Skin of body (tissue), 2 donors: Measurements from ENCODE around the gene UBXN7. TPM values are rescaled to one million over a fixed set of nuclear protein-coding genes. Genes with fewer than 3 reads are reported as not detected.
A peak's percentile ranks its signal among the peaks of the same experiment; 100 is the strongest.
"Not testable (repeated sequence)": the region's sequence is repeated elsewhere in the genome, so short reads cannot be mapped to it uniquely, and the experiment has no call there.

Experiments used
- DNase-seq: peaks from one replicate; lab custom pipeline; 2025; lab: John Stamatoyannopoulos, UW
- total RNA-seq: library from RNA; depleted of rRNA; stranded (reverse); fragments of >200 nt; gene quantifications from one replicate; pipeline ENCODE4 v1.2.3, GENCODE V29; 2014

The UBXN7 gene
- total RNA-seq, result 29.8 TPM

DNA sequence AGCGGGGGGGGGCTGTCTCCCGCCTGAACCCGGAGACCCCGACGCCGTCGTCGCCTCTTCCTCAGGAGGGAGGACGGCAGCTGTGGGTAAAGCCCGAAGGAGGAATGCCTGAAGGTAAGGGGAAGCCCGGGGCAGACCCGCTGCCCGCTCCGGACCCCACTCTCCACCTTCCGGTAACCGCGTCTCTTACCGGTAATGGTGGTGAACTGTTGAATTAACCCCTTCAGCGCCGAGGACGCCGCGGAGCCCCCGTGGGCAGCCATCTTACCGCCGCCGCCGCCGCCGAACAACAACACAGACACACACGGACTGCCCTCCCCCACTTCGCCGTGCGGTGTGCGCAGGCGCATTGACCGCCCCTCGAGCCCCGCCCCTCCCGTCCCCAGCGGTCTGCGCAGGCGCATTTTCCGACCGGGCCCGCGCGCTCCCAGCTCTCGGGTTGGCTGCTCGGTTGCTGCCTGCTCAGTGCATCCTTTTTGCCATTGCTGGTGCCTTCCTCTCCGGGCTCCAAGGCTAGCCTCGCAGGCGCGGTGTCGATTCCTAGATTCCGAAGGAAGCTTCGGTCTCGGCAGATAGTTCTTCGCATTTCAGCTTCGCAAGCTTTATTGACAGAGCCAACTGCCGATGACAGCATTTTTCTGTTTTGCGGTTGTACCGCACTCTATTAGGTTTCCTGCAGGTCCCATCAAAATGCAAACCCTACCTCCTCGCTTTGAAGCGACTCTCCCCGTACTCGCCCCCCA lies at the start of gene UBXN7:
UBXN7 (minus strand) TSS at position 291 of the 743 bp plus-strand sequence; CDS start at position 263, 28 bp downstream.
- peak; percentile 92 for DNase-seq

- no peak for DNase-seq
These were observed 45.5 kb upstream of the UBXN7 start for GRCh38 chr3:196477678-196478077.

DNA sequence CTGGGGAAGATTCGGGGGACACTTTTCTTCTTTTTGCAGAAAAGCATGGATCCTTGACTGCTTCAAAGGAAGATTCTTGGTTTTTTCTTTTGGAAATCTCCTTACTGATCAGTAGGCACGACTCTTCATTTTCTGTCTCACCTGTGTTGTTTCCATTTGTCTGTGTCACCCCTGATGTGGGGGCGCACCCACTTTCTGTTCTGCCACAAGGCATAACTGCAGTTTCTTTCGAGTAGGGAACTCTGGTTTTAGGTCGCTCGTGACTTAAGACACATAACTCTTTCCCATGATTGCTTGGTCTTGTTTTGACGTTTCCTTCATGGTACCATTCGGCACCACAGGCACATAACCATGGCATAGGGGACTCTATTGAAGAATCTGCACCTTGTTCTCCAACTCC lies 40.1 kb upstream of the UBXN7 start:
- DNase-seq, result no peak

DNA sequence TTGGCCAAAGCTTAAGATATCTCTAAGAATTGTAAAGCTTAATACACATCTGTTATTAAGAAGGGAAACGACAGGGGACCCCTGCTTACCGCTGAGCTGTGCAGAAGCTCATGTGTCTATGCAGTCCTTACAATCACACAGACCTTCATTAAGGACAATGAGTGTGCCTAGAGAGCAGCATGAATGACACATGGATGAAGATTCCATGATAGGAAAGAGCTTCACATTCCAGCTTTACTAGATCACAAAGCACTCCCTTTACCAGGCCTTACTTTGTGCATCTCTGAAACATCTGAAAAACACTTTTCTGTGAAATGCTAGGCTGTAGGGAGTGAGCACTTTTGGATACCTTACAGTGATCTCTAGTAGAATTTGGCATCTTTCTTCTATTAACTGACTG lies 39.3 kb upstream of the UBXN7 start:
- no peak for DNase-seq

DNA sequence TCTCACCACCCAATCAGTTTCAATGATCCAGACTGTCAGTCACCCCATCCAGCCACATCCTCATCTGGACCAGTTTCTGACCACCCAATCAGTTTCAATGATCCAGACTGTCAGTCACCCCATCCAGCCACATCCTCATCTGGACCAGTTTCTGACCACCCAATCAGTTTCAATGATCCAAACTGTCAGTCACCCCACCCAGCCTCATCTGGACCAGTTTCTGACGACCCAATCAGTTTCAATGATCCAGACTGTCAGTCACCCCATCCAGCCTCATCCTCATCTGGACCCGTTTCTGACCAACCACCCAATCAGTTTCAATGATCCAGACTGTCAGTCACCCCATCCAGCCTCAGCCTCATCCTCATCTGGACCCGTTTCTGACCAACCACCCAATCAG lies 38.0 kb upstream of the UBXN7 start:
- DNase-seq, result not testable (repeated sequence)

GRCh38 chr3:196463804-196464203 lies 31.6 kb upstream of the UBXN7 start:
- no peak for DNase-seq

DNA sequence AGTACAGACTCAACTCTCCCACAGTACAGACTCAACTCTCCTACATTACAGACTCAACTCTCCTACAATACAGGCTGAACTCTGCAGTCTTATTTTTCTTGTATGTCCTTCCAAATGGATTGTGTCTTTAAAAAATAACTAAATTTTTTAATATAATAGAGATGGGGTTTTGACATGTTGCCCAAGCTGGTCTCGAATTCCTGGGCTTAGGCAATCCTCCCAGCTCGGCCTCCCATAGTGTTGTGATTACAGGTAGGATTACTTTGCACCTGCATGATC lies 31.2 kb upstream of the UBXN7 start:
- DNase-seq, result no peak

GRCh38 chr3:196462680-196463477 lies 30.7 kb upstream of the UBXN7 start:
- DNase-seq, result not testable (repeated sequence)

- no peak for DNase-seq
These were observed 25.8 kb upstream of the UBXN7 start for GRCh38 chr3:196458063-196458462.

GRCh38 chr3:196457470-196457869 lies 25.2 kb upstream of the UBXN7 start:
- not testable (repeated sequence) for DNase-seq

- DNase-seq, result no peak
These were observed 22.7 kb upstream of the UBXN7 start for GRCh38 chr3:196454935-196455334.

GRCh38 chr3:196445391-196445790 lies 13.2 kb upstream of the UBXN7 start:
- DNase-seq, result not testable (repeated sequence)

DNA sequence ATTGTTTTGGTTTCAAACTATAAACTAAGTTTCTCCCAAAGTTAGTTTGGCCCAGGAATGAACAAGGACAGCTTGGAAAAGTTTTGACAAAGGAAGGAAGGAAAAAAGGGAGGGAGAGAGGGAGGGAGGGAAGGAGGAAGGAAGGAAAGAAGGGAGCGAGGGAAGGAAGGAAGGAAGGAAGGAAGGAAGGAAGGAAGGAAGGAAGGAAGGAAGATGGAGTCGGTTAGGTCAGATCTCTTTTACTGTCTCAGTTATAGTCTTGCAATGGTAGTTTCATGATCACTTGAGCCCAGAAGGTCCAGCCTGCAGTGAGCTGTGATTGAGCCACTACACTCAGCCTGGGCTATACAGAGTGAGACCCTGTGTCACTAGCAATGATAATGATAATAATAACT lies 12.3 kb upstream of the UBXN7 start:
- DNase-seq, result no peak

GRCh38 chr3:196440696-196441095 lies 8.5 kb upstream of the UBXN7 start:
- DNase-seq, result no peak

DNA sequence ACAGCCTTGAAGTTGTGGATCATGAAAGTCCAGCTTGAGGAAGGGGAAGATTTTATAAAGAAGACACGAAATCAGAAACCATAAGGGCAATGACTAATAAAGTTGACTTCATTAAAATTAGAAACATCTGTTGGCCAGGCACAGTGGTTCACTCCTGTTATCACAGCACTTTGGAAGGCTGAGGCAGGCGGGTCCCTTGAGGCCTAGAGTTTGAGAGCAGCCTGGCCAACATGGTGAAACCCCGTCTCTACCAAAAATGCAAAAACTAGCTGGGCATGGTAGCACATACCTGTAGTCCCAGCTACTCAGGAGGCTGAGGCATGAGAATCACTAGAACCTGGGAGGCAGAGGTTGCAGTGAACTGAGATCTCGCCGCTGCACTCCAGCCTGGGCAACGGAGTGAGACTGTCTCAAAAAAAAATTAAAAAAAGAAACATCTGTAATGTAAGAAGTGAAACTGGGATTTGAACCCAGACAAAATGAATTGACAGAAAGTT lies 7.9 kb upstream of the UBXN7 start:
- no peak for DNase-seq

GRCh38 chr3:196431181-196432136 lies 768 bp downstream of the UBXN7 start:
- DNase-seq, result peak; percentile 67

DNA sequence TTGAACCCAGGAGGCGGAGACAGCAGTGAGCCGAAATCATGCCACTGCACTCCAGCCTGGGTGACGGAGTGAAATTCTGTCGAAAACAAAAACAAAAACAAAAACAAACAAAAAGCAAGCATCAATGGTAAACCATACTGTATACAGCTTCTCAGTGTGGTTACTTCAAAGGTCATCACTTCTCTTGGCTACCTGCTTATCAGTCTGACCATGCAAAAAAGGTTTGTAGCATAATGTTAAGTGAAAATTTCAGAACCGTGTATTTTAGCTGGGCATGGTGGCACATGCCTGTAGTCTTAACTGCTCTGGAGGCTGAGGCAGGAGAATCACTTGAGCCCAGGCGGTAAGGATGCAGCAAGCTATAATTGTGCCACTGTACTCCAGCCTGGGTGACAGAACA lies 4.2 kb downstream of the UBXN7 start:
- no peak for DNase-seq

DNA sequence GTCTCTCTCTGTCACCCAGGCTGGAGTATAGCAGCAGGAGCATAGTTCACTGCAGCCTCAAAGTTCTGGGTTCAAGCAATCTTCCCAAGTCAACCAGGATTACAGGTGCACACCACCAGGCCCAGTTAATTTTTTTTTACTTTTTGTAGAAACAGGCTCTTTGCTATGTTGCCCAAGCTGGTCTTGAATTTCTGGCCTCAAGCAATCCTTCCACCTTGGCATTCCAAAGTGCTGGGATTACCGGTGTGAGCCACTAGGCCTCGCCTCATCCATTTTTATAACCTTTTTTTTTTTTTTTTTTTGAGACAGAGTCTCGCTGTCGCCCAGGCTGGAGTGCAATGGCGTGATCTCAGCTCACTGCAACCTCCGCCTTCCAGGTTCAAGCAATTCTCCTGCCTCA lies 7.8 kb downstream of the UBXN7 start:
- not testable (repeated sequence) for DNase-seq

- DNase-seq, result no peak
These were observed 9.0 kb downstream of the UBXN7 start for GRCh38 chr3:196423044-196423781.

GRCh38 chr3:196421668-196422067 lies 10.6 kb downstream of the UBXN7 start:
- DNase-seq, result not testable (repeated sequence)

DNA sequence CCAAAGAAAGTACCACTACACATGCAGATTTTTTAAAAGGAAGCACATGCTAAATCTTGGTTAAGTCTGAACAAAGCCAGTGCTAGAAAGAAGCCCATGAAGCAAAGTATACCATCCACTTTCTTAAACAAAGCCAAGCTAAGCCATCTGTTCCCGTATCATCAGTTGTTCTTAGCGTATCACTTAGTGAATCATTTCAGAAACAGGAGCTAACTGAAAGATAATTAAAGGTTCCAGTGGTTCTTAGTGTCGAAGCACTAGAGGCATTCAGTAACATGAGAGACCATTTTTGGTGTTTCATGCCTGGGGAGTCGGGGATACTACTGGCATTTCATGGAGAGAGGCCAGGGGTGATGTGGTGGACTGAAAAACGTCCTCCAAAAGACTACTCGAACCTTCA lies 12.8 kb downstream of the UBXN7 start:
- DNase-seq, result no peak
